Stimulated activated memory B cell treated with anti-CD40 and anti-IgM and Interleukin-4, amounts not matched to agents 10 μg/mL and 1 μg/mL and 100 μg/mL, for 72 hours (primary cell): ENCODE results near the gene RSPRY1.
A peak's percentile ranks its signal among the peaks of the same experiment; 100 is the strongest.
"Not testable (repeated sequence)": the region's sequence is repeated elsewhere in the genome, so short reads cannot be mapped to it uniquely, and the experiment has no call there.

Experiments used
- ATAC-seq: fragments of 150-1000 bp; cut with Tn5 transposase; 2 replicates; pipeline ENCODE4 v1.10.0; 2021
- H3K27ac Mint-ChIP-seq: one replicate; pipeline ENCODE4 v1.8.0; 2022; ENCODE audit warnings: mild to moderate bottlenecking, mixed read lengths
- H3K27me3 Mint-ChIP-seq: one replicate; pipeline ENCODE4 v1.8.0; 2022; ENCODE audit warnings: mixed read lengths
- H3K36me3 Mint-ChIP-seq: one replicate; pipeline ENCODE4 v1.8.0; 2022; ENCODE audit warnings: mixed read lengths
- H3K4me1 Mint-ChIP-seq: one replicate; pipeline ENCODE4 v1.8.0; 2022; ENCODE audit warnings: mixed read lengths
- H3K4me3 Mint-ChIP-seq: one replicate; pipeline ENCODE4 v1.8.0; 2022; ENCODE audit warnings: mild to moderate bottlenecking, moderate library complexity, mixed read lengths
- H3K9me3 Mint-ChIP-seq: one replicate; pipeline ENCODE4 v1.8.0; 2022; ENCODE audit warnings: mixed read lengths

The RSPRY1 gene

GRCh38 chr16:57167538-57167937 lies 18.6 kb upstream of the RSPRY1 start:
- ATAC-seq = no peak
- H3K4me1 Mint-ChIP-seq = peaks cover 13% of the 10 kb centered on the region
- H3K27ac Mint-ChIP-seq = peak overlapping the region; percentile 40
- no peaks in the 10 kb centered on the region for H3K27me3 Mint-ChIP-seq
- peaks cover 55% of the 10 kb centered on the region for H3K36me3 Mint-ChIP-seq
- no peaks in the 10 kb centered on the region for H3K9me3 Mint-ChIP-seq
- no peak overlapping the region for H3K4me3 Mint-ChIP-seq

GRCh38 chr16:57167953-57168352 lies 18.2 kb upstream of the RSPRY1 start:
- Mint-ChIP-seq H3K27me3 (no peaks in the 10 kb centered on the region), H3K9me3 (no peaks in the 10 kb centered on the region), H3K36me3 (peaks cover 55% of the 10 kb centered on the region), H3K4me1 (peaks cover 13% of the 10 kb centered on the region), H3K27ac (no peak overlapping the region), H3K4me3 (no peak overlapping the region)
- ATAC-seq = peak; percentile 65

GRCh38 chr16:57169327-57169726 lies 16.8 kb upstream of the RSPRY1 start:
- Mint-ChIP-seq H3K27ac (no peak overlapping the region), H3K9me3 (no peaks in the 10 kb centered on the region), H3K4me1 (peaks cover 13% of the 10 kb centered on the region), H3K36me3 (peaks cover 53% of the 10 kb centered on the region), H3K27me3 (no peaks in the 10 kb centered on the region), H3K4me3 (no peak overlapping the region)
- ATAC-seq = no peak

GRCh38 chr16:57172721-57173290 lies 13.3 kb upstream of the RSPRY1 start:
- no peak for ATAC-seq
- peaks cover 6% of the 10 kb centered on the region for H3K4me1 Mint-ChIP-seq
- no peaks in the 10 kb centered on the region for H3K9me3 Mint-ChIP-seq
- H3K4me3 Mint-ChIP-seq = no peak overlapping the region
- H3K36me3 Mint-ChIP-seq = peaks cover 30% of the 10 kb centered on the region
- no peaks in the 10 kb centered on the region for H3K27me3 Mint-ChIP-seq
- H3K27ac Mint-ChIP-seq = no peak overlapping the region

GRCh38 chr16:57175896-57176295 lies 10.2 kb upstream of the RSPRY1 start:
- no peak for ATAC-seq

GRCh38 chr16:57178196-57178595 lies 7.9 kb upstream of the RSPRY1 start:
- Mint-ChIP-seq H3K4me1 (peaks cover 23% of the 10 kb centered on the region), H3K27ac (no peak overlapping the region), H3K27me3 (no peaks in the 10 kb centered on the region), H3K9me3 (no peaks in the 10 kb centered on the region), H3K4me3 (no peak overlapping the region), H3K36me3 (peaks cover 7% of the 10 kb centered on the region)
- no peak for ATAC-seq

More at GRCh38 chr16:57175896-57176295, 10.2 kb upstream of the RSPRY1 start:
- no peak overlapping the region for H3K4me3 Mint-ChIP-seq
- peaks cover 11% of the 10 kb centered on the region for H3K4me1 Mint-ChIP-seq
- H3K9me3 Mint-ChIP-seq = no peaks in the 10 kb centered on the region
- H3K27ac Mint-ChIP-seq = peak overlapping the region; percentile 16
- no peaks in the 10 kb centered on the region for H3K27me3 Mint-ChIP-seq
- peaks cover 21% of the 10 kb centered on the region for H3K36me3 Mint-ChIP-seq

GRCh38 chr16:57178793-57179212 lies 7.3 kb upstream of the RSPRY1 start:
- Mint-ChIP-seq H3K27ac (no peak overlapping the region), H3K9me3 (no peaks in the 10 kb centered on the region), H3K27me3 (no peaks in the 10 kb centered on the region), H3K4me1 (peaks cover 27% of the 10 kb centered on the region), H3K36me3 (peaks cover 2% of the 10 kb centered on the region), H3K4me3 (no peak overlapping the region)
- no peak for ATAC-seq

GRCh38 chr16:57179215-57179828 lies 6.8 kb upstream of the RSPRY1 start:
- no peaks in the 10 kb centered on the region for H3K36me3 Mint-ChIP-seq
- no peaks in the 10 kb centered on the region for H3K27me3 Mint-ChIP-seq
- no peak for ATAC-seq
- no peaks in the 10 kb centered on the region for H3K9me3 Mint-ChIP-seq
- no peak overlapping the region for H3K4me3 Mint-ChIP-seq
- peaks cover 33% of the 10 kb centered on the region for H3K4me1 Mint-ChIP-seq
- no peak overlapping the region for H3K27ac Mint-ChIP-seq

- Mint-ChIP-seq H3K4me3 (peak overlapping the region; percentile 94), H3K4me1 (peaks cover 63% of the 10 kb centered on the region), H3K27me3 (no peaks in the 10 kb centered on the region), H3K36me3 (no peaks in the 10 kb centered on the region), H3K9me3 (no peaks in the 10 kb centered on the region), H3K27ac (peak overlapping the region; percentile 28)
- no peak for ATAC-seq
Measured at GRCh38 chr16:57184113-57184512, 2.0 kb upstream of the RSPRY1 start.

- Mint-ChIP-seq H3K27ac (peak overlapping the region; percentile 95), H3K4me3 (peak overlapping the region; percentile 94), H3K27me3 (no peaks in the 10 kb centered on the region), H3K9me3 (no peaks in the 10 kb centered on the region), H3K36me3 (no peaks in the 10 kb centered on the region), H3K4me1 (peaks cover 67% of the 10 kb centered on the region)
- no peak for ATAC-seq
Measured at GRCh38 chr16:57184887-57185445, 1.2 kb upstream of the RSPRY1 start.

GRCh38 chr16:57185446-57185944 lies 634 bp upstream of the RSPRY1 start:
- Mint-ChIP-seq H3K4me3 (peak overlapping the region; percentile 94), H3K4me1 (peaks cover 69% of the 10 kb centered on the region), H3K27ac (peak overlapping the region; percentile 95), H3K27me3 (no peaks in the 10 kb centered on the region), H3K36me3 (no peaks in the 10 kb centered on the region), H3K9me3 (no peaks in the 10 kb centered on the region)
- ATAC-seq = peak; percentile 58

- peaks cover 59% of the 10 kb centered on the region for H3K4me1 Mint-ChIP-seq
Measured at GRCh38 chr16:57186872-57187854, 1.0 kb downstream of the RSPRY1 start.

GRCh38 chr16:57187902-57188710 lies 2.0 kb downstream of the RSPRY1 start:
- Mint-ChIP-seq H3K4me1 (peaks cover 63% of the 10 kb centered on the region), H3K4me3 (peak overlapping the region; percentile 94)
- ATAC-seq, H3K27me3 Mint-ChIP-seq, H3K9me3 Mint-ChIP-seq, H3K27ac Mint-ChIP-seq, H3K36me3 Mint-ChIP-seq: not testable (repeated sequence)

More at GRCh38 chr16:57186872-57187854, 1.0 kb downstream of the RSPRY1 start:
- ATAC-seq = no peak
- H3K27me3 Mint-ChIP-seq = no peaks in the 10 kb centered on the region
- peak overlapping the region; percentile 94 for H3K4me3 Mint-ChIP-seq
- peak overlapping the region; percentile 95 for H3K27ac Mint-ChIP-seq
- no peaks in the 10 kb centered on the region for H3K36me3 Mint-ChIP-seq
- no peaks in the 10 kb centered on the region for H3K9me3 Mint-ChIP-seq

GRCh38 chr16:57188711-57189002 lies 2.5 kb downstream of the RSPRY1 start:
- H3K27ac Mint-ChIP-seq = no peak overlapping the region

More at GRCh38 chr16:57188711-57189002, 2.5 kb downstream of the RSPRY1 start:
- H3K36me3 Mint-ChIP-seq = no peaks in the 10 kb centered on the region
- no peak overlapping the region for H3K4me3 Mint-ChIP-seq
- ATAC-seq = no peak
- no peaks in the 10 kb centered on the region for H3K27me3 Mint-ChIP-seq
- no peaks in the 10 kb centered on the region for H3K9me3 Mint-ChIP-seq
- peaks cover 64% of the 10 kb centered on the region for H3K4me1 Mint-ChIP-seq
